Common myeloid progenitor, CD34-positive (primary cell): Measurements from ENCODE around the gene C11orf42.

Experiments
- CTCF ChIA-PET: fragments of 350-600 bp; sonication (Branson Sonifier 250); formaldehyde crosslinking; loops from one replicate; lab custom pipeline; 2021; ENCODE audit warnings: antibody characterized with exemption; lab: Charles Lee
- POLR2A ChIA-PET: fragments of 350-600 bp; sonication (Branson Sonifier 250); formaldehyde crosslinking; loops from one replicate; lab custom pipeline; 2021; ENCODE audit warnings: antibody characterized with exemption; lab: Charles Lee
- DNase-seq, 3 donors: peaks; one replicate each; pipeline versions ENCODE4 v3.0.0 to v3.0.0-alpha.2; 2013
- H3K27ac ChIP-seq, 2 experiments: 1 replicate in 1 of 2; 2 replicates in 1 of 2; pipeline ENCODE4 v1.7.0; 2013; ENCODE audit warnings: inconsistent platforms in 2 of 2, low read length in 2 of 2, mild to moderate bottlenecking in 2 of 2, low read depth in 1 of 2, moderate library complexity in 1 of 2; ENCODE audit not compliant: severe bottlenecking in 2 of 2, insufficient read depth in 1 of 2, poor library complexity in 1 of 2
- H3K27me3 ChIP-seq, 5 experiments: replicated peaks in 2 of 5; 1 replicate in 3 of 5; 2 replicates in 2 of 5; pipeline versions ENCODE4 v1.6.1 to v1.7.0; 2013; ENCODE audit warnings: low read length in 4 of 5, mild to moderate bottlenecking in 2 of 5, moderate library complexity in 2 of 5, inconsistent platforms in 1 of 5; ENCODE audit not compliant: insufficient read depth in 5 of 5, control insufficient read depth in 4 of 5
- H3K36me3 ChIP-seq, 4 experiments: 1 replicate in 2 of 4; 2 replicates in 2 of 4; pipeline versions ENCODE4 v1.6.1 to v1.7.0; 2013; ENCODE audit warnings: low read length in 3 of 4, control low read depth in 1 of 4, mild to moderate bottlenecking in 1 of 4; ENCODE audit not compliant: control insufficient read depth in 4 of 4, insufficient read depth in 4 of 4
- H3K4me1 ChIP-seq, 4 experiments: 1 replicate in 3 of 4; 2 replicates in 1 of 4; pipeline versions ENCODE4 v1.6.1 to v1.7.1; 2013; ENCODE audit warnings: low read length in 3 of 4, mild to moderate bottlenecking in 3 of 4, control low read depth in 1 of 4, inconsistent platforms in 1 of 4, moderate library complexity in 1 of 4; ENCODE audit not compliant: control insufficient read depth in 4 of 4, insufficient read depth in 4 of 4; ENCODE audit errors: control extremely low read depth in 1 of 4
- H3K4me3 ChIP-seq, 7 experiments: 1 replicate in 4 of 7; 2 replicates in 3 of 7; pipeline versions ENCODE4 v1.5.1 to v1.7.0; 2013; ENCODE audit warnings: mild to moderate bottlenecking in 7 of 7, low read length in 6 of 7, moderate library complexity in 6 of 7, inconsistent platforms in 2 of 7, low read depth in 2 of 7, control low read depth in 1 of 7; ENCODE audit not compliant: insufficient read depth in 4 of 7, control insufficient read depth in 1 of 7; ENCODE audit errors: extremely low read depth in 1 of 7
- H3K9me3 ChIP-seq, 5 experiments: 1 replicate in 4 of 5; 2 replicates in 1 of 5; pipeline versions ENCODE4 v1.6.1 to v1.7.1; 2013; ENCODE audit warnings: low read length in 4 of 5, mild to moderate bottlenecking in 2 of 5, inconsistent platforms in 1 of 5, low read depth in 1 of 5, moderate library complexity in 1 of 5; ENCODE audit not compliant: control insufficient read depth in 4 of 5, insufficient read depth in 2 of 5; ENCODE audit errors: control extremely low read depth in 1 of 5
- WGBS: methylation state at CpG from one replicate; pipeline ENCODE4 v1.1.5; 2013; ENCODE audit not compliant: insufficient coverage; 5-methylcytosine and 5-hydroxymethylcytosine counted together

The C11orf42 gene

DNA sequence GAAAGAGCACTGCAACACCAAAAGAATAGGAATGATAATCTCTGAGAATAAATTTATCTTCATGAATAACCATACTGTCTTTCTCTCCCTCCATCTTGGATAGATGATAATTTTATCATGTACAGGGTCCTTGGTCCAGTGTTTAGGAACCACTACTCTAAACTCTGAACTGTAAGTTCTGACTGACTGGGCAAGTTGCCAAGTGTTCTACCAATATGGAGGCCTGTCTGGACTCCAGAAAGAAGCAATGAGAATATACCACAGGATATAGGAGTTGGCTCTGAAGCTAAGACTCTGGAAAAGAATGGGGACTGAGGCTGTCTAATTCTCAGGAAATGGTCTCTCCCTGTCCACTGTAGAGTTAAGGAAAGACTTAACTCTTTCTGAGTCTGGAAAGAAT, 27.5 kb downstream of the C11orf42 start:
- Histone ChIP-seq H3K36me3 (peaks cover 0 to 2% (median 0%) of the 10 kb centered on the region in 4 experiments), H3K27me3 (no peaks in the 10 kb centered on the region), H3K4me3 (no peak overlapping the region), H3K4me1 (peaks cover 2 to 28% (median 20%) of the 10 kb centered on the region in 4 experiments), H3K27ac (no peak overlapping the region), H3K9me3 (no peaks in the 10 kb centered on the region)
- ChIA-PET CTCF (no interaction called here), POLR2A (no interaction called here)
- DNase-seq: no peak

DNA sequence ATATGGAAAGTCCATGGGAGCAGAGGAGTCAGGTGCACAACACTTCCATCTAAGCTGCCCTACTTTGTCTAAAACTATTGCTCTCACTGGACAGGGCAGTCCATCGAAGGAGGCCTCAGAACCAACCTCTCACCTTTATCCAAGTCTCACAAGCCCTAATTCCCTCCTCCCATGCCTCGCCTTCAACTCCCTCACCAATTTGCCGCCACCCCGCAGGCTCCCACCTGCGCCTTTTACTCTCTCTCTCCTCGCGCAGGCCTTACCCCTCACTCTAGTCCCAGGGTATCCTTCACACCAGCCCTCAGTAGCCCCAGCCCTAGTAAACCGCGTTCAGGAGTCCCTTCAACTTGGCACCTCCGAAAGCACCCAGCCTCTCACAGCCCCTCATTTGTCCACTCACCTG, 28.6 kb downstream of the C11orf42 start:
- POLR2A ChIA-PET: no interaction called here
- H3K27ac ChIP-seq: peak overlapping the region; percentile 69 to 94
- peaks cover 0 to 2% (median 0%) of the 10 kb centered on the region in 4 experiments for H3K36me3 ChIP-seq
- H3K9me3 ChIP-seq: no peaks in the 10 kb centered on the region
- H3K27me3 ChIP-seq: no peaks in the 10 kb centered on the region
- DNase-seq: no peak
- peaks cover 2 to 28% (median 20%) of the 10 kb centered on the region in 4 experiments for H3K4me1 ChIP-seq
- H3K4me3 ChIP-seq: peak overlapping the region; percentile 53 to 97 (median 87)
- 3% methylated on average over 10 of the region's 10 CpGs for WGBS
- CTCF ChIA-PET: interaction anchor here (1.4 to 1.6 kb wide), 2 partner anchors 119 to 211 kb away, joined by 3 read pairs; no protein-coding TSS in a partner anchor

DNA sequence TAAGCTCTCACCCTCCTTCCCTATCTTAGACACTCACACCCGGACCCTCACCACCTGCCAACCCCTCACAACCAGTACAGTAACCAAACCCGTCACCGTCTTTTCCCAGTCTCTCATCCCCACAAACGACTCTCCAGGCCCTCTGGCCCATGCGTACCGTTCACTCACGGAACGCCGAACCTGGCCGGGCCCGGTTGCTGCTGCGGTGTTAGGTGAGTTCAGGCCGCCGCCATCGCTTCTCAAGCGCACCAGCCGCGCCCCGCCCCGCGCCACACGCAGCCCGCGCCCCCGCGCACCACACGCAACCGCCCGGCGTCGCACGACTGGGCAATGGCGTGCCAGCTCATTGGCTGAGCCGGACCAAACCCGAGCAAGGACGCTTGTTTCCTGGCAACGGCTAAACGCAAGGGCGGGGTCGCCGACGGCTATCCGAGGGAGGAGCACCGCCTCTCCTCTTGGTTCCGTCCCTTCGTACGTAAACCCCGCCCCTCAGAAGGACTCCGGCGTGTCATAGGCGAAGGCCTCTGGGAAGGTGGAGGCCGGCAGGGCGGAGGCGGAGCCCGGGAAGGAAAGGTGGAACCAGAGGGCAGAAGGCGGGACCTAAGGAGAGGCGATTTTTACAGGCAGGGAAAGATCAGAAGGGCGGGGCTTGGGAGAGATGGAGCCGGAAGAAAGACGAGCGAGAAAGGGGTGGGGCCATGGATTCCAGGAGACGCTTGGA, 29.2 kb downstream of the C11orf42 start, which contains the start of gene FHIP1B:
FHIP1B (minus strand) TSS at position 250 of the 721 bp plus-strand sequence. CDS start 10,120 bp downstream, outside the sequence.
- Histone ChIP-seq H3K9me3 (no peaks in the 10 kb centered on the region), H3K36me3 (no peaks in the 10 kb centered on the region), H3K27ac (peak within 1 kb of the TSS; percentile 69 to 94), H3K4me1 (peaks cover 2 to 26% (median 19%) of the 10 kb centered on the region in 4 experiments), H3K27me3 (no peaks in the 10 kb centered on the region), H3K4me3 (peak within 1 kb of the TSS; percentile 73 to 97 (median 89))
- CTCF ChIA-PET: interaction anchor here (1.0 to 1.6 kb wide), 3 partner anchors 16 to 211 kb away, joined by 3 read pairs; no protein-coding TSS in a partner anchor
- DNase-seq: peak; percentile 100
- POLR2A ChIA-PET: no interaction called here
- WGBS: 0% methylated on average over 51 of the region's 62 CpGs

DNA sequence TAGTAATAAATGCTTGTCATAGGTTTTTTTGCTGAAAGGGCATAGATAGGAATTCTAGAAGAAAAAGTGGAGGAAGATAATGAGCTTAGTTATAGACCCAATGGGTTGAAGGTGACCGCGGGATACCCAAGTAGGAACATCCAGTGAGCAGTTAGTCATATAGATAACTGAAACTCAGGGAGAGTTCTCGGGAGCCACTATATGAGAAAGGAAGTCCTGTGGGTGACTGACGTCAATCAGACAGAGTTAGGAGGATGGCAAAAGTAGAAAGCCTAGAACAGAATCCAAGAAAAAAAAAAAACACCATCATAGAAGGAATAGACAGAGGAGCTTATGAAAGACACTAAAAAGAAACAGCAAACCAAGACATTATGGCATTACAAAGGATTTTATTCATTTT, 31.9 kb downstream of the C11orf42 start:
- Histone ChIP-seq H3K27ac (no peak overlapping the region), H3K9me3 (no peaks in the 10 kb centered on the region), H3K36me3 (no peaks in the 10 kb centered on the region), H3K27me3 (no peaks in the 10 kb centered on the region), H3K4me3 (no peak overlapping the region), H3K4me1 (peaks cover 0 to 24% (median 19%) of the 10 kb centered on the region in 4 experiments)
- DNase-seq: no peak
- ChIA-PET CTCF (interaction anchor here (1.3 kb wide), 2 partner anchors 12 to 14 kb away, joined by 3 to 4 read pairs; no protein-coding TSS in a partner anchor), POLR2A (interaction anchor here (0.7 kb wide), 1 partner anchor 406 kb away, joined by 3 read pairs; no protein-coding TSS in a partner anchor)
- WGBS: 73% methylated on average over 4 of the region's 4 CpGs

DNA sequence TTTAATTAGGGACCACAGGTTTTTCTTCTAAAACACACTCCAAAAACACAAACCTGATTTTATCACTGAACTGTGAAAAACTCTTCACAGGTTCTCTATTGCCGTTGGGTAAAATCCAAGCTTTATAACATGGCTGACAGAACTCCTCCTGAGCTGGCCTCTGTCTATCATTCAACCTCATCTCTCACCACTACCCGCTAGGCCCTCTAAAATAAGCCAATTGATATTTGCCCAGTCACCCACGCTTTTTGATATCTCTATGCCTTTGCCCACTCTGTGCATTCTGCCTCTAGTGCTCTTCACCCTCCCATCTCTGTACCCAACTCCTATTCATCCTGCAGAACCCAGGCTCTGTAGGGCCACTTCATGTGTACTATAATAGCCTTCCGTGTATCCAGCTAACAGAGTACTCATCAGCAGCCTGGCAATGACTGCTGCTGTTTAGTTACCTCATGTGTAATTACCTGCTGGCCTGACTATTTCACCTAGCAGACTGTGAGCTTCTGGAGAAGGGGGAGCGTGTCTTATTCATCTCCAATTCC, 32.5 kb downstream of the C11orf42 start:
- CTCF ChIA-PET: no interaction called here
- no peak overlapping the region for H3K4me3 ChIP-seq
- WGBS: 95% methylated on average over 4 of the region's 5 CpGs
- peak in 1 of 3 donors; percentile 13 for DNase-seq
- no peaks in the 10 kb centered on the region for H3K27me3 ChIP-seq
- POLR2A ChIA-PET: interaction anchor here (0.7 kb wide), 1 partner anchor 406 kb away, joined by 3 read pairs; no protein-coding TSS in a partner anchor
- H3K9me3 ChIP-seq: no peaks in the 10 kb centered on the region
- H3K4me1 ChIP-seq: peaks cover 0 to 24% (median 19%) of the 10 kb centered on the region in 4 experiments
- H3K27ac ChIP-seq: no peak overlapping the region
- H3K36me3 ChIP-seq: no peaks in the 10 kb centered on the region

DNA sequence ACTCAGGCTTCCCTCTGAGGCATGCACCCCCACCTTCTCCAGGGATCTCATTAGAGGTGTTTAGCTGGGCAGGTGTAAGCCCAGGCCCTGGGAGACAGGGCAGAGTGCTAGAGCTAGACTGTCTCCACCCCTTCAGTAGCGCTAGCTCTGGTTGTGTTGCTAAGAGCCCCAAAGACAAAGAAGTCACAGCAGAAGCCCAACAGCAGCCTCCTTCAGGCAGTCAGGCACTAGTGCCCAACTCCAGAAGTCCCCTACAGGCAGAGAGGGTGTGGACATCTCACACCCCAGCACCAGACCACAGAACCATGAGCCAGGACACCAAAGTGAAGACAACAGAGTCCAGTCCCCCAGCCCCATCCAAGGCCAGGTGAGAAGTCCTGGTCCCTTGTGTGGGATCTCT, 33.5 kb downstream of the C11orf42 start, which contains the start of gene CNGA4:
CNGA4 (plus strand) TSS at position 188 of the 400 bp plus-strand sequence; CDS start at position 306, 118 bp downstream.
- H3K9me3 ChIP-seq: no peaks in the 10 kb centered on the region
- CTCF ChIA-PET: no interaction called here
- H3K27me3 ChIP-seq: no peaks in the 10 kb centered on the region

More for the DNA sequence above, 33.5 kb downstream of the C11orf42 start, which contains the start of gene CNGA4:
- no peaks in the 10 kb centered on the region for H3K36me3 ChIP-seq
- no peak within 1 kb of the TSS for H3K27ac ChIP-seq
- H3K4me3 ChIP-seq: no peak within 1 kb of the TSS
- no peak for DNase-seq
- WGBS: 100% methylated on average over 1 of the region's 1 CpG
- H3K4me1 ChIP-seq: peaks cover 0 to 15% (median 11%) of the 10 kb centered on the region in 4 experiments
- POLR2A ChIA-PET: no interaction called here
